HG03342 (cell line): ENCODE data around the gene RAB35.

ENCODE experiments used
- ATAC-seq: cut with Tn5 transposase; IDR thresholded peaks from one replicate; pipeline ENCODE4 v1.9.1; 2021; ENCODE audit warnings: mild to moderate bottlenecking, moderate library complexity; ENCODE audit not compliant: unreplicated experiment

The RAB35 gene

GRCh38 chr12:120116441-120116791, at the start of gene RAB35:
TSS of gene RAB35 (minus strand) at chr12:120116753. CDS start at chr12:120116650, 103 bp downstream.
- ATAC-seq: no peak

DNA sequence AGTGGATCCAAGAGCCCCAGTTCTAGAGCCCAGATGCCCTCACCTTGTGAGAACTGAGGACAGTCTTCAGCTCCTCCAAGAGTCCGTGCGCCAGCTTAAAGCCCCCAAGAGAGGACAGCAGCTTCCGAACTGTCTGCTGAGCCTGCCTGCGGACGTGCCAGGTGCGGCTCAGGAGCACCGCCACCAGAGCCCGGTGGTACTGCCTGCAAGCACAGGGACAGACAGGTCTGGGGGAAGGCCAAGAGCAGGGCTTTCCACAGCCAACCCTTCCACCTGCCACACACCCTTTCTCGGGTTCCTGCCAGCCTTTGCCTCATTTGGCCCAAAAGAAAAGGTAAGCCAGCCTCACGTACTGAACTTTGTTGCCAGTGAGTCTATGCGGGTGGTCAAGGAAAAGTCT, 47.7 kb upstream of the RAB35 start:
- ATAC-seq: no peak

GRCh38 chr12:120162763-120163162, 46.2 kb upstream of the RAB35 start:
- ATAC-seq: no peak

DNA sequence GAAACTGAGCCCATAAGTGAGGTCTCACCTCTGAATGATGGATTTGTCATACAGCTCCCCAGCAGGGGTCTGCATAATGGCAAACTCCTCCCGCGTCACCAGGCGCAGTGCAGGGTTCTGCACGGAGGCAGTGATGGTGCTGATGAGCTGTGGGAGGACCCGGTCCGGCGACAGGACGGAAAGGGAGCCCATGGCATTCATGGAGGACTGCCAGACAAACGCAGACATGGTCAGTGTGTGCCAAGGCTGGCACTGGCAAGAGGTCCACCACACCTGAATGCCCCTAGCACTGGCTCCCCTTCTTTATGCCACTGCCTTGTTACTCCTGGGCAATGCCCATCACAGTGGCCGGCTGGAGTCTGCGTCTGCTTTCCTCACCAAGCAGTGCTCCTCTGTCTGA, 45.3 kb upstream of the RAB35 start:
- no peak for ATAC-seq

GRCh38 chr12:120159509-120160237, 43.1 kb upstream of the RAB35 start:
- ATAC-seq: no peak

GRCh38 chr12:120158351-120158750, 41.8 kb upstream of the RAB35 start:
- no peak for ATAC-seq

DNA sequence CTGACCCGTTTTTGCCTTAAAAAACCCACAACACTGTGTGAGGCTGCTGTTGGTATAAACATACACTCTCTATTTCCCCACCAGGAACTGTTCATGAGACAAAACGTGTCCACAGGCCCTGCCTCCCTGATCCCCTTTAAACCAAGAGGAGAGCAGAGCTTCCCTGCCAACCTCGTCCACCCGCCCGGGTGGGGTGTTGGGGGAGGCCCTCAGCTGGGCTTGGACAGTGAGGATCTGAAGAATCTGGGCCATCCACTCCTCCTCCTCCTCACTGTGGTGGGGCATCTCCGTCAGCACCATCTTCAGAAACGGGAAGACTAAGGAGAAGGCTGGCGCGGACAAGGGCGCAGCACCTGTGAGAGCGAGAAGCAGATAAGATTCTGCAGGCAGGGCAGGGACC, 41.1 kb upstream of the RAB35 start:
- ATAC-seq: no peak

- no peak for ATAC-seq
Observed at GRCh38 chr12:120156315-120157259, 40.0 kb upstream of the RAB35 start.

- no peak for ATAC-seq
Observed at GRCh38 chr12:120155072-120155471, 38.5 kb upstream of the RAB35 start.

- no peak for ATAC-seq
Observed at GRCh38 chr12:120150919-120151525, 34.5 kb upstream of the RAB35 start.

DNA sequence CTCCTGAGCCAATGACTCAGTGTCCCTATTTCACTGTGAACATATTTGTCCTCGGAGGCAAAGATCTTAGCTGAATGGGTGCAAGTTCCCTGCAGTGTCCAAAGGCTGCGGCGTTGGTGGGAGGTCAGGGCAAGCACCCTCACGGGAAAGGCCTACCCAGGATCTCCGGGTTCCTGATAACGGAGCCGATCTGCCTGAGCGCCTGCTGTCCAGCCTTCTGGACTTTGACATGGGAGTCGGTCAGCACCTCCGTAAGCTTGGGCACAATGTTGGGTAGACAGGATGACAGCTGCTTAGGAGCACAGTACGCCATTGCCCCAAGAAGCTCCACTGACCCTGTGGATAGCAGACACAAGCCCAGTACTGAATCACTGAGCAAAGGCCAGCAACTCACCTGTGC, 31.5 kb upstream of the RAB35 start:
- no peak for ATAC-seq

DNA sequence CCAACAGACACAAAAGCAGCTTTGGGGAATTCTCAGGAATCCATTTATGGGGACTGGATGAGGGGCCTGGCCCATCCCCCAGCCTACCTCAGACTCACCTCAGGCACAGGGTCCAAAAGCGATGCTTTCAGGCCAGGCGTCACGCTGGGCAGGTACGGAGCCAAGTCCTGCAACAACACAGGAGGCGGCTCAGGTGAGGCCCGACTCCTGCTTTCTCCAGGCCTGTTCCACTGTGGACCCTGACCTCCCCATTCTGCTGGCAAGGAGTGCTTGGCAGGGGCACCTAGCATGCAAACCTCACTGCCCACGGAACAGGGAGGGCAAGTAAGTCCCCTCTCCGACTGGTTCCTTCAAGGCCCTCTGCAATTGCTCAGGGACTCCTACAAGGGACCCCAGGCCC, 28.6 kb upstream of the RAB35 start:
- ATAC-seq: no peak

DNA sequence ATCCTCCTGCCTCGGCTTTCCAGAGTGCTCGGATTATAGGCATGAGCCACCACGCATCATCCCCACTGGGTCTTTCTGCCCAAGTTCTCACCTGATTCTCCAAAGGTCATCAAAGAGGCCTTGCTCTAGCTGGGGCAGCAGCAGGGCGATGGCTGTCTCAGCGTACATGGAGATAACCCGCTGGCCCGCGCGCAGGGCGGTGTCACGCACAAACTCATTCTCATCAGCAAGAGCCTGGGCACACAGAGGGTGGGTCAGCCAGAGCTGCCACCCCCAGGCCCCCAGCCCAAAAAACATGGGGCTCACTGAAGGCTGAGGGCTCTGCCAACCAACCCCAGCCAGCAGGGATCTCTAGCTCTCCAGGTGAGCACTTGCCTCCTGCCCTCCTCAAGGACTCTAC, 27.7 kb upstream of the RAB35 start:
- no peak for ATAC-seq

DNA sequence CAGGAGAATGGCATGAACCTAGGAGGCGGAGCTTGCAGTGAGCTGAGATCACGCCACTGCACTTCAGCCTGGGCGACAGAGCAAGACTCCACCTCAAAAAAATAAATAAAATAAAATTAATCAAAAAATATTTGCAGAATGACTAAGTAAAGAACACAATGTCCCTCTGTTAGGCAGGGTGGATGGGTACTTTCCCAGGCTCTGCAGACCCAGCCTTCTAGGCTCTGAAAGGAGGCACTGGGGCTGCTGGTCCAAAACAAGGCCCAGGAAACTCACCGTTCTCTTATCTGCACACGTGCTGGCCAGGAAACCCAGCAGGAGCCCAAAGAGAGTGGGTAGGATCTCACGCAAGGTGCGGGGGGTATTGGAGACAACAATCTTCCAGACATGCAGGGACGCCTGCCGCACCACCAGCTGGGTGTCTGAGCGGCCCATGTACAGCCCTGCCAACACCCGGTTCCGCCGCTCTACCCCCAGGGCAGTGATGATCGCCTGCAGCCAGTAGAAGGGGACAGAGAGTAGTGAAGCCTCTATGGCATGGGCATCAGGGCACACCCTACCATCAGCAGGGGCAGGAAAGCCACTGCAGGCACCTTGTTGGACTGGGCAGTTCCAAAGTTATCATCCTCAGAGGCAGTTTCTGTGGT, 25.8 kb upstream of the RAB35 start:
- ATAC-seq: no peak

DNA sequence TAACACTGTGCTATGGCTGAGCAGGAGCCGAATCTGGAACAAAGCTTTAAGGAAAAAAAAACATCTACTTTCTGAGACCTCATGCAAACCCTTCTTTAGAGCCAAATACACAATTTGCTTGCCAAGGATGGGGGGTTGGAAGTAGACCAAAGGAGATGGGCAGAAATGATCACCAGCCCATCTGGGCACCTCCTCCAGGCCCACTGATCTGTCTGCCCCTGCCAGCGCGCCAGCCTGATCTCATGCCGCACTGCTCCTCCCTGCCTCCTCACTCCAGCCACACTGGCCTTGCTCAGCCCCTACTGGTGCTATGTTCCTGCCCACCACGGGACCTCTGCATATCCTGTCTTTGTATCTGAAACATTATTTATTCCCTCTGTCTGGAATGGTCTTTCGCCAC, 24.8 kb upstream of the RAB35 start:
- ATAC-seq: no peak

DNA sequence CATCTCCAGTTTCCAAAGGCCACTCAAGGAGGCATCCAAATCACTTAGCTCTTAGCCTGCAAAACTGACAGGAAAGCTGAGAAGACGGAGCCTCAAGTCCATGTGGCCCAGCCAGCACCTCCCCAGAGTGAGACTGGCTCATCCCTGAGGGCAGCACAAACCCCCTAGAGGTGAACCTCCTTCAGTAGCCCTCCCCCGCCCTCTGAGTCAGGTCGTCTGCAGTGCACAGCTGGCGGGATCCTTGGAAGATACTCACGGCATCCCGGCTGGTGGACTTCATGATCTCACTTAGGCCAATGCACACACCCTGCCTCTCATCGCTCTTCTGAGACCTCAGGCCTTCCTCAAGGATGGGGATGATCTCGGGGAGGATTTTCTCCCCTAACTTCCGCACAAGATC, 24.1 kb upstream of the RAB35 start:
- no peak for ATAC-seq

DNA sequence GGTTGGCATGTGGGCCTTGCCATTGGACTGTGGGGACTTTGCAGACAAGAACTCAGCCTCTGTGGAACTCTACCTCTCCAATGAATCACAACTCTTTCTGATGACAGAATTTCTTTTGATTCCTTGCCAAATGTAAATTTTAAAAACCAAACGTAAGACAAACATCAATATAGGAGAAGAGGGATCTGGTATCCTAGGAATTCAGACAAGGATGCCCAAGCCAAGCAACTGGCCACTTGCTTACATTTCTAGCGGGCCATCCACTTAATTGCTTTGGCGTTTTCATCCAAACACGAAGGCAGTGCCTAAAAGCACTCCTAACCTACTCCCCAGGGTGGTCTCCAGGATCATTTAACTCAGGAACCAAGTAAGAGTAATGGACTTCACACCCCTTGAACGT, 23.4 kb upstream of the RAB35 start:
- no peak for ATAC-seq

DNA sequence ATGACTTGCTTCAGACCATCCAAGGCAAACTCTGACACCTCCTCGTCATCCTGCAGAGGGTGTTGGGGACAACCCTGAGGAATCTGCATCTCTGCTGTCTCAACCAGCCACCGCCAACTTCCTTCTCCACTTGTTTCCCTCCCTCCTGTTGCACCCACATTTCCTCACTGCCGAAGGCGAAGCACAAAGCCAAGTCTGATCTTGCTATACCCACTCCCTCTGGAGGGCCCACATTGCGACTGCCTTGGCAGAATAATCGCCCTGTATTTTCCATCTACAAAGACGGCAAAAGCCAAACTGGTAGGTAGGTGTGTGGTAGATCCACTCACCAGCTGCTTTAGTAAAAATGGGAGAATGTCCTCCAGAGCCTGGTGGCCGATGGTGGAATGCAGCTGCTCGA, 21.8 kb upstream of the RAB35 start:
- no peak for ATAC-seq

DNA sequence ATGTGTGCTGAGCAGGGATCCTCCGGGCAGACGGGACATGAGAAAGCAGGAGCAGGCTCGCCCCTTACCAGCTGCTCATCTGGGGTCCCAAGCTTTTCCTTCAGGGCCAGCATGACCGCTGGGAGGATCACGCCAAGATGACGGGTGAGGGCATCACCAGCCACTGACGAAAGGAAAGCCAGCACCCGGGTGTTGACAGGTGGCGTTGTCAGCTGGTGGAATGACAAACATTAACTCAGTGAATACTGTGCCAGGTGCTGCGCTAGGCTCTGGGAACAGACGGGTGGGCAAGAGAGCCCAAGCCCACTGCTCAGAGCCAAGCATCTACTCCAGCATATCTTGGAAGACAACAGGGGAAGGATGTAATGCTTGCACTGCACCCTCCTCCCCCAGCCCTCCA, 21.3 kb upstream of the RAB35 start:
- ATAC-seq: no peak

GRCh38 chr12:120136093-120136770, 19.7 kb upstream of the RAB35 start:
- ATAC-seq: no peak
